PFSK-1 (cell line): ENCODE results near the gene SRRM1. TPM values are rescaled to one million over a fixed set of nuclear protein-coding genes. Genes with fewer than 3 reads are reported as not detected.

Experiments used
- FOXP2 ChIP-seq: optimal IDR thresholded peaks from 2 replicates; pipeline ENCODE3; 2011; ENCODE audit warnings: borderline replicate concordance, control low read depth, inconsistent platforms; ENCODE audit not compliant: insufficient read depth; ENCODE audit errors: extremely low read length, extremely low read depth
- POLR2AphosphoS5 ChIP-seq: IDR thresholded peaks from 2 replicates; pipeline ENCODE4 v1.6.1; 2012; ENCODE audit warnings: low read depth, mild to moderate bottlenecking, control low read depth, low read length, moderate library complexity
- SIN3A ChIP-seq: IDR thresholded peaks from 2 replicates; pipeline ENCODE4 v1.6.1; 2012; ENCODE audit warnings: mild to moderate bottlenecking, low read length, moderate library complexity, borderline replicate concordance; ENCODE audit not compliant: insufficient read depth
- TAF1 ChIP-seq: IDR thresholded peaks from 2 replicates; pipeline ENCODE4 v1.6.1; 2012; ENCODE audit warnings: low read length, control low read depth, borderline replicate concordance; ENCODE audit not compliant: insufficient read depth
- polyA plus RNA-seq: library from polyadenylated mRNA; unstranded; fragments of >200 nt; gene quantifications from one replicate; pipeline ENCODE4 v1.2.1, GENCODE V29; 2012; ENCODE audit warnings: low read depth, missing spikeins; ENCODE audit not compliant: insufficient read length
- TF ChIP-seq, protein P1 (sequence below), 2 experiments: IDR thresholded peaks; 2 replicates each; pipeline versions ENCODE4 v1.6.1 to v1.8.0; 2011 to 2012; ENCODE audit warnings: low read depth in 2 of 2, low read length in 2 of 2, control low read depth in 1 of 2, inconsistent platforms in 1 of 2, mild to moderate bottlenecking in 1 of 2, moderate library complexity in 1 of 2; ENCODE audit not compliant: insufficient read depth in 1 of 2

SRRM1 gene, protein sequence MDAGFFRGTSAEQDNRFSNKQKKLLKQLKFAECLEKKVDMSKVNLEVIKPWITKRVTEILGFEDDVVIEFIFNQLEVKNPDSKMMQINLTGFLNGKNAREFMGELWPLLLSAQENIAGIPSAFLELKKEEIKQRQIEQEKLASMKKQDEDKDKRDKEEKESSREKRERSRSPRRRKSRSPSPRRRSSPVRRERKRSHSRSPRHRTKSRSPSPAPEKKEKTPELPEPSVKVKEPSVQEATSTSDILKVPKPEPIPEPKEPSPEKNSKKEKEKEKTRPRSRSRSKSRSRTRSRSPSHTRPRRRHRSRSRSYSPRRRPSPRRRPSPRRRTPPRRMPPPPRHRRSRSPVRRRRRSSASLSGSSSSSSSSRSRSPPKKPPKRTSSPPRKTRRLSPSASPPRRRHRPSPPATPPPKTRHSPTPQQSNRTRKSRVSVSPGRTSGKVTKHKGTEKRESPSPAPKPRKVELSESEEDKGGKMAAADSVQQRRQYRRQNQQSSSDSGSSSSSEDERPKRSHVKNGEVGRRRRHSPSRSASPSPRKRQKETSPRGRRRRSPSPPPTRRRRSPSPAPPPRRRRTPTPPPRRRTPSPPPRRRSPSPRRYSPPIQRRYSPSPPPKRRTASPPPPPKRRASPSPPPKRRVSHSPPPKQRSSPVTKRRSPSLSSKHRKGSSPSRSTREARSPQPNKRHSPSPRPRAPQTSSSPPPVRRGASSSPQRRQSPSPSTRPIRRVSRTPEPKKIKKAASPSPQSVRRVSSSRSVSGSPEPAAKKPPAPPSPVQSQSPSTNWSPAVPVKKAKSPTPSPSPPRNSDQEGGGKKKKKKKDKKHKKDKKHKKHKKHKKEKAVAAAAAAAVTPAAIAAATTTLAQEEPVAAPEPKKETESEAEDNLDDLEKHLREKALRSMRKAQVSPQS
- polyA plus RNA-seq = 39.4 TPM

DNA sequence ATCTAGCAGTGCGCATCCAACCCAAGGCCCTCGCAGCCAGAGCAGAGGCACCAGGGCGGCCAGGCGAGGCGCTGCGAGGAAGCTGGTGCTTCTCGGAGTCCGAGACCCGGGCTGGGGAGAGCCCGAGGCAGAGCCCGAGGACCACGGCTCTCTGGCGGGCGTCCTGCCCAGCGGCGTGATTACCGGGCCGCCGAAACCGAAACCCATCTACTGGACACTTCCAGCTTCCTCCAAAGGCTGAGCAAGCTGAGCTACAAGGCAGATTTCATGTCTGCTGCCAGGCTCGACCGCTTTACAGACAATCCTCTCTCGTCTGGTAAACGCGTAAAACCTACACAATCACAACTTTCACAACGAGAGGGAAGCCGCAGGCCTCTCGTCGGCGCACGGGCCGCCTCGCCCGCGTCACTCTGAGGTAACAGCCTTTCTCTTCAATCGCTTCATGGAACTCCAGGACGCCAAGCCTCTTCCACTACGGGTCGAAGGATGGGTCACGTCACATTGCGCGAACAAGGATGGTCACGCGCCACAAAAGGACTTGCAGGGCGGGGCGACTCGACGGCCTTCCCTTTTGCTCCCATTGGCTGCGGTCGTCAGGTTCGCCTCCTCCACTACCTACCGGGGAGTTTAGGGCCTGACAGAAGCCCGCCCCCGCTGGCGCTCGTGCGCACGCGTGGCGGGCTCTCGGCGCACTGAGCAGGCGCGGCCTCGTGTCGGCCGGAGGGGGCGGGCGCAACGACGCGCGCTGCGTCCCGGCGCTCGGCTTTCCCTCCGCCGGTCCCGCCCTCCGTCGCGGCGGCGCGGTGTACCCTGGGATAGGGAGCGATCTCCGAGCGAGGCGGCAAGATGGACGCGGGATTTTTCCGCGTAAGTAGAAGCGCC is at the start of gene SRRM1:
Gene SRRM1, plus strand, starts transcription at position 822 of the 882 bp plus-strand sequence. Its CDS starts 25 bp downstream, at position 847.
- TF ChIP-seq SIN3A = peak; percentile 71; the same call in 1 of the 2 replicates
- TF ChIP-seq, protein P1, sequence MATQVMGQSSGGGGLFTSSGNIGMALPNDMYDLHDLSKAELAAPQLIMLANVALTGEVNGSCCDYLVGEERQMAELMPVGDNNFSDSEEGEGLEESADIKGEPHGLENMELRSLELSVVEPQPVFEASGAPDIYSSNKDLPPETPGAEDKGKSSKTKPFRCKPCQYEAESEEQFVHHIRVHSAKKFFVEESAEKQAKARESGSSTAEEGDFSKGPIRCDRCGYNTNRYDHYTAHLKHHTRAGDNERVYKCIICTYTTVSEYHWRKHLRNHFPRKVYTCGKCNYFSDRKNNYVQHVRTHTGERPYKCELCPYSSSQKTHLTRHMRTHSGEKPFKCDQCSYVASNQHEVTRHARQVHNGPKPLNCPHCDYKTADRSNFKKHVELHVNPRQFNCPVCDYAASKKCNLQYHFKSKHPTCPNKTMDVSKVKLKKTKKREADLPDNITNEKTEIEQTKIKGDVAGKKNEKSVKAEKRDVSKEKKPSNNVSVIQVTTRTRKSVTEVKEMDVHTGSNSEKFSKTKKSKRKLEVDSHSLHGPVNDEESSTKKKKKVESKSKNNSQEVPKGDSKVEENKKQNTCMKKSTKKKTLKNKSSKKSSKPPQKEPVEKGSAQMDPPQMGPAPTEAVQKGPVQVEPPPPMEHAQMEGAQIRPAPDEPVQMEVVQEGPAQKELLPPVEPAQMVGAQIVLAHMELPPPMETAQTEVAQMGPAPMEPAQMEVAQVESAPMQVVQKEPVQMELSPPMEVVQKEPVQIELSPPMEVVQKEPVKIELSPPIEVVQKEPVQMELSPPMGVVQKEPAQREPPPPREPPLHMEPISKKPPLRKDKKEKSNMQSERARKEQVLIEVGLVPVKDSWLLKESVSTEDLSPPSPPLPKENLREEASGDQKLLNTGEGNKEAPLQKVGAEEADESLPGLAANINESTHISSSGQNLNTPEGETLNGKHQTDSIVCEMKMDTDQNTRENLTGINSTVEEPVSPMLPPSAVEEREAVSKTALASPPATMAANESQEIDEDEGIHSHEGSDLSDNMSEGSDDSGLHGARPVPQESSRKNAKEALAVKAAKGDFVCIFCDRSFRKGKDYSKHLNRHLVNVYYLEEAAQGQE (IDR thresholded peaks at IDR 0.05; ENCODE audit: insufficient read depth in 1 of 2, low read depth in 2 of 2, low read length in 2 of 2) = no peak; a peak in 1 of 4 replicates
- peak; percentile 89; the same call in 1 of the 2 replicates for TF ChIP-seq TAF1
- peak; percentile 31 for TF ChIP-seq FOXP2
- TF ChIP-seq POLR2AphosphoS5 = peak; percentile 97

DNA sequence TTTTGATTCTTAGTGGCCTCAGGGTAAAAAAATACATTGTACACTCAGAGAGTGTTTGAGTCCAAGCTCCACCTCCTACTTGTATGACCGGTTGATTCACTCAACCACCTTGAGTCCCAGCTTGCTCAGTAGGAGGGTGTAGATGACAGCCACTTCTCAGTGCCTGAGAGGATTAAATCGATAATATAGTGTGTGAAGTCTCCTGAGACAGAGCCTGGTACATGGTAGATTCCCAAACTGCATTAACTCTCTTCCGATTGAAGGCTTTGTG is 48.8 kb upstream of the SRRM1 start:
- TF ChIP-seq TAF1 = no peak
- no peak for TF ChIP-seq POLR2AphosphoS5
- TF ChIP-seq, protein P1 (IDR thresholded peaks at IDR 0.05; ENCODE audit: insufficient read depth in 1 of 2, low read depth in 2 of 2, low read length in 2 of 2) = no peak
- TF ChIP-seq SIN3A = no peak
- TF ChIP-seq FOXP2 = no peak

DNA sequence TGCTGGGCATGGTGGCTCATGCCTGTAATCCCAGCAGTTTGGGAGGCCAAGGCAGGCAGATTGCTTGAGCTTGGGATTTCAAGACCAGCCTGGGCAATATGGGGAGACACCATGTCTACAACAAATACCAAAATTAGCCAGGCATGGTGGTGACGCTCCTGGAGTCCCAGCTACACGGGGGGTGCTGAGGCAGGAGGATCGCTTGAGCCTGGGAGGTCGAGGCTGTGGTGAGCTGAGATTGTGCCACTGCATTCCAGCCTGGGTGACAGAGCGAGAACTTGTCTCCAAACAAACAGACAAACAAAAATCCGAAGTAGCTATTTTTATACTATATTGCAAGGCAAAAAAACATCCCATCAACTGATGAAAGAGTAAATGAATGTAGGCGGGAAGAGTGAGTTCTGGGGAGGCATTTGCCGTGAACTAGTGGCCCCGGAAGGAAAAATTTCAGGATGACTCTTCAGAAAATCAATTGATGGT is 46.7 kb upstream of the SRRM1 start:
- TF ChIP-seq SIN3A (no peak), POLR2AphosphoS5 (no peak), TAF1 (no peak), FOXP2 (no peak)
- TF ChIP-seq, protein P1 (IDR thresholded peaks at IDR 0.05; ENCODE audit: insufficient read depth in 1 of 2, low read depth in 2 of 2, low read length in 2 of 2) = no peak

DNA sequence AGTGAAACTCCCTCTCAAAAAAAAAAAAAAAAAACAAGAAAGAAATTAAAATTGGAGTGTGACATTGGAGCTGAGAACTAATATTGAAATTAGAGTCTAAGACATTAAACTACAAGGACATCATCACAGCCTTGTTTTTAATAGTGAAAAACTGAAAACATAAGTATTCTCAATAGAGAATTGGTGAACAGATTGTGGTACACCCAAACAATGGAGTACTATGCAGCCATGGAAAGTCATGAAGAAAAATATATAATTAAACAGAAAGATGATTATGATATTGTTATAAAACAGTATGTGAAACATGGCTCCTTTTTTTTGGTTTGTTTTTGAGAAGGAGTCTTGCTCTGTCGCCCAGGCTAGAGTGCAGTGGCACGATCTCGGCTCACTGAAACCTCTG is 43.8 kb upstream of the SRRM1 start:
- TF ChIP-seq POLR2AphosphoS5 (no peak), SIN3A (no peak), FOXP2 (no peak), TAF1 (no peak)
- TF ChIP-seq, protein P1 (IDR thresholded peaks at IDR 0.05; ENCODE audit: insufficient read depth in 1 of 2, low read depth in 2 of 2, low read length in 2 of 2) = no peak
